IMR-90 (cell line): ENCODE results near the gene FADS6. TPM values are rescaled to one million over a fixed set of nuclear protein-coding genes. Genes with fewer than 3 reads are reported as not detected.

Source experiments
- ATAC-seq: fragments of 200-7000 bp; cut with Tn5 transposase; 2 replicates; pipeline ENCODE4 v1.9.1; 2020; ENCODE audit warnings: low read depth, mild to moderate bottlenecking, moderate library complexity
- BruUV-seq: library from RNA; stranded (reverse); fragments of 400-500 nt; replicated peaks from 2 replicates; lab custom pipeline; 2021; lab: Mats Ljungman, UMichigan
- CTCF ChIA-PET: fragments of 300-600 bp; formaldehyde crosslinking; extraction: SDS; loops from one replicate; lab custom pipeline; 2021; ENCODE audit warnings: antibody characterized with exemption; lab: Yijun Ruan, JAX
- POLR2A ChIA-PET: fragments of 300-600 bp; sonication (Branson Sonifier 250); formaldehyde crosslinking; loops from one replicate; lab custom pipeline; 2022; ENCODE audit warnings: antibody characterized with exemption; ENCODE audit not compliant: unreplicated experiment; lab: Charles Lee
- DNase-seq: peaks from one replicate; pipeline ENCODE4 v3.0.0; 2013
- H2AFZ ChIP-seq: replicated peaks from 2 replicates; pipeline ENCODE3; 2013; ENCODE audit warnings: low read length, mild to moderate bottlenecking; ENCODE audit not compliant: poor library complexity
- H2AK5ac ChIP-seq: 2 replicates; pipeline ENCODE4 v1.6.1; 2013; ENCODE audit warnings: low read depth, low read length, inconsistent platforms
- H2AK9ac ChIP-seq: replicated peaks from 2 replicates; pipeline ENCODE3; 2013; ENCODE audit warnings: mild to moderate bottlenecking, low read depth, low read length, moderate library complexity; ENCODE audit not compliant: poor library complexity
- H2BK120ac ChIP-seq: 2 replicates; pipeline ENCODE4 v1.6.1; 2013; ENCODE audit warnings: low read depth, low read length, inconsistent platforms
- H2BK15ac ChIP-seq: 3 replicates; pipeline ENCODE4 v1.6.1; 2013; ENCODE audit warnings: low read depth, low read length, inconsistent platforms
- H2BK20ac ChIP-seq: 2 replicates; pipeline ENCODE4 v1.6.1; 2013; ENCODE audit warnings: low read depth, mild to moderate bottlenecking, inconsistent platforms, low read length, moderate library complexity
- H2BK5ac ChIP-seq: 2 replicates; pipeline ENCODE4 v1.6.1; 2013; ENCODE audit warnings: mild to moderate bottlenecking, low read depth, low read length, inconsistent platforms; ENCODE audit not compliant: poor library complexity, severe bottlenecking
- H3K14ac ChIP-seq: replicated peaks from 2 replicates; pipeline ENCODE4 v1.6.1; 2013; ENCODE audit warnings: low read depth, low read length, inconsistent platforms
- H3K18ac ChIP-seq: 2 replicates; pipeline ENCODE4 v1.6.1; 2013; ENCODE audit warnings: low read depth, low read length, control low read depth
- H3K23ac ChIP-seq: 2 replicates; pipeline ENCODE4 v1.6.1; 2013; ENCODE audit warnings: low read depth, low read length, inconsistent platforms
- H3K27ac ChIP-seq: 2 replicates; pipeline ENCODE4 v1.5.1; 2013; ENCODE audit warnings: mild to moderate bottlenecking, control low read depth, low read length; ENCODE audit not compliant: insufficient read depth
- H3K27me3 ChIP-seq: 2 replicates; pipeline ENCODE4 v1.6.1; 2013; ENCODE audit warnings: low read length; ENCODE audit not compliant: control insufficient read depth, insufficient read depth
- H3K36me3 ChIP-seq: 2 replicates; pipeline ENCODE4 v1.6.1; 2013; ENCODE audit warnings: low read length, mixed read lengths; ENCODE audit not compliant: control insufficient read depth, insufficient read depth
- H3K4ac ChIP-seq: 2 replicates; pipeline ENCODE4 v1.6.1; 2013; ENCODE audit warnings: low read depth, low read length, inconsistent platforms
- H3K4me1 ChIP-seq: 2 replicates; pipeline ENCODE4 v1.6.1; 2013; ENCODE audit warnings: low read length, mixed read lengths; ENCODE audit not compliant: control insufficient read depth, insufficient read depth
- H3K4me2 ChIP-seq: 2 replicates; pipeline ENCODE4 v1.6.1; 2013; ENCODE audit warnings: low read depth, mild to moderate bottlenecking, control low read depth, low read length, moderate library complexity
- H3K4me3 ChIP-seq: 2 replicates; pipeline ENCODE4 v1.5.1; 2013; ENCODE audit warnings: low read depth, mild to moderate bottlenecking, control low read depth, low read length, moderate library complexity; ENCODE audit not compliant: insufficient read depth
- H3K56ac ChIP-seq: 2 replicates; pipeline ENCODE4 v1.6.1; 2013; ENCODE audit warnings: low read length, inconsistent platforms; ENCODE audit not compliant: insufficient read depth; ENCODE audit errors: extremely low read depth
- H3K79me1 ChIP-seq, 2 experiments: 2 replicates each; pipeline ENCODE4 v1.6.1; 2013; ENCODE audit warnings: low read length in 2 of 2, inconsistent platforms in 1 of 2, low read depth in 1 of 2
- H3K9ac ChIP-seq: 2 replicates; pipeline ENCODE4 v1.6.1; 2013; ENCODE audit warnings: low read depth, low read length, control low read depth
- H3K9me1 ChIP-seq: 2 replicates; pipeline ENCODE4 v1.6.1; 2013; ENCODE audit warnings: low read length, inconsistent platforms; ENCODE audit not compliant: insufficient read depth
- H3K9me3 ChIP-seq: 2 replicates; pipeline ENCODE4 v1.6.1; 2013; ENCODE audit warnings: low read length; ENCODE audit not compliant: control insufficient read depth, insufficient read depth
- H4K20me1 ChIP-seq: 2 replicates; pipeline ENCODE4 v1.6.1; 2013; ENCODE audit warnings: low read length, inconsistent platforms; ENCODE audit not compliant: insufficient read depth
- H4K5ac ChIP-seq: 2 replicates; pipeline ENCODE4 v1.6.1; 2013; ENCODE audit warnings: mild to moderate bottlenecking, low read depth, low read length, control low read depth
- H4K8ac ChIP-seq, 2 experiments: 2 replicates each; pipeline ENCODE4 v1.6.1; 2013; ENCODE audit warnings: low read depth in 2 of 2, low read length in 2 of 2, control low read depth in 1 of 2, inconsistent platforms in 1 of 2
- H4K91ac ChIP-seq: 2 replicates; pipeline ENCODE4 v1.6.1; 2013; ENCODE audit warnings: low read depth, low read length, inconsistent platforms; ENCODE audit not compliant: insufficient read depth
- CEBPB ChIP-seq: IDR thresholded peaks from 2 replicates; pipeline ENCODE4 v1.6.1; 2012; ENCODE audit warnings: low read depth, low read length, improper control_type of control experiment
- CHD1 ChIP-seq: IDR thresholded peaks from 2 replicates; pipeline ENCODE4 v1.6.1; 2012; ENCODE audit warnings: low read depth, low read length, improper control_type of control experiment
- CTCF ChIP-seq: conservative IDR thresholded peaks from 2 replicates; pipeline ENCODE4 v1.5.1; 2012; ENCODE audit warnings: mild to moderate bottlenecking, low read depth, low read length, improper control_type of control experiment
- ELK1 ChIP-seq: fragments of 150-350 bp; IDR thresholded peaks from 2 replicates; pipeline ENCODE4 v1.6.1; 2016; ENCODE audit warnings: low read depth, mild to moderate bottlenecking, low read length, moderate library complexity, borderline replicate concordance
- MAZ ChIP-seq: IDR thresholded peaks from 2 replicates; pipeline ENCODE4 v1.6.1; 2012; ENCODE audit warnings: low read depth, mild to moderate bottlenecking, low read length, improper control_type of control experiment, moderate library complexity, borderline replicate concordance
- MXI1 ChIP-seq: IDR thresholded peaks from 2 replicates; pipeline ENCODE4 v1.6.1; 2012; ENCODE audit warnings: low read depth, mild to moderate bottlenecking, low read length, moderate library complexity, borderline replicate concordance
- NFE2L2 ChIP-seq: fragments of 150-350 bp; IDR thresholded peaks from 2 replicates; pipeline ENCODE4 v1.6.1; 2016; ENCODE audit warnings: low read depth, mild to moderate bottlenecking, low read length
- POLR2A ChIP-seq: IDR thresholded peaks from 2 replicates; pipeline ENCODE4 v1.6.1; 2012; ENCODE audit warnings: mild to moderate bottlenecking, low read depth, low read length
- RAD21 ChIP-seq: IDR thresholded peaks from 2 replicates; pipeline ENCODE4 v1.6.1; 2012; ENCODE audit warnings: low read length, improper control_type of control experiment
- RCOR1 ChIP-seq: IDR thresholded peaks from 2 replicates; pipeline ENCODE4 v1.6.1; 2012; ENCODE audit warnings: mild to moderate bottlenecking, low read length, improper control_type of control experiment; ENCODE audit not compliant: insufficient replicate concordance
- RFX5 ChIP-seq: IDR thresholded peaks from 2 replicates; pipeline ENCODE4 v1.8.0; 2012; ENCODE audit warnings: low read depth, mild to moderate bottlenecking, low read length, moderate library complexity
- WGBS, 2 experiments: methylation state at CpG; one replicate each; pipeline versions ENCODE4 v1.1.5 to v1.1.7; 2013; ENCODE audit warnings: missing lambda C conversion rate in 2 of 2; ENCODE audit not compliant: insufficient read length in 1 of 2; ENCODE audit errors: extremely low coverage in 2 of 2; 5-methylcytosine and 5-hydroxymethylcytosine counted together
- dilution Hi-C: fragments of 300-500 bp; cut with HindIII; formaldehyde crosslinking; loops from one replicate; pipeline ENCODE4 v1.14.3; 2018; ENCODE audit warnings: low sequenced_read_pairs; ENCODE audit not compliant: unreplicated experiment
- in situ Hi-C: fragments of 300-500 bp; cut with MboI; formaldehyde crosslinking; loops from 3 replicates; pipeline ENCODE4 v1.14.3; 2019; ENCODE audit warnings: low sequenced_read_pairs, inconsistent platforms, mixed read lengths
- intact Hi-C: fragments of 100-400 bp; cut with micrococcal nuclease; formaldehyde crosslinking; loops from 2 replicates; pipeline ENCODE4 v1.10.0; 2022
- polyA plus RNA-seq, 3 experiments: library from polyadenylated mRNA; depleted of rRNA; stranded (reverse); fragments of >200 nt; gene quantifications; 2 replicates each; pipeline ENCODE4 v1.2.3, GENCODE V29; 2012; ENCODE audit warnings: low replicate concordance in 1 of 3
- total RNA-seq: library from RNA; depleted of rRNA; stranded (reverse); fragments of >200 nt; gene quantifications from 2 replicates; pipeline ENCODE4 v1.2.3, GENCODE V29; 2012

FADS6 gene
- total and polyA plus RNA-seq, 2 of the 4 experiments (the other 2 are of a cell fraction): not detected

DNA sequence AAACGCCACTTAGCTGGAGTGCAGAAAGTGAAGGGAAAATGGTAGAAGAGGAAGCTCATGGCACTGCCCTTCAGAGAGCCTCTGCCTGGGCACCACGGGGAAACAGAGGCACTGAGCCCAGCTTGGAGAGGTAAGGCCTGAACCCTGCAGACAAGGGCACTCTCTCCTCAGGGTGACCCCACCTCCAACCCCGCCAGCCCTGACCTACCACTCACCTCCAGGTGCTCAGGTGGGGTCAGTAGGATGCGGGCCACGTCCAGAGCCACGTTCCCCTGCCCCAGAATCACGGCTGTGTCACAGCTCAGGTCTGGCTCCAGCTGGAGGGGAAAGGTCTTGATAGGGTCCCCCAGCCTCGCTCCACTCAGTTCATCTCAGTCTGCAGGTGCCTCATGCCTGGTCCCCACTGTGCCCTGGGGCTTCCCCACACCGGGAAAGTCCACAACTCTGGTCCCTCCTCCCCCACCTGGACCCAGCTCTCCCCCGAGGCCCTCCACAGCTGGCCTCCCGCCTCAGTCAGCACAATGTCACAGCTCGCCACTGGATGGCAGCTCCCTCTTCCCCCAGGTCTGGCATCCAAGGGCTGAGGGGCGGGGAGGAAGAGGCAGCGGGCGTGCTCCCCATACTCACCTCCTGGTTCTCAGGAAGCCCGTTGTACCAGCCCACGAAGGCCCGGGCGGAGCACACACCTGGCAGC, 27.8 kb downstream of the FADS6 start:
- Histone ChIP-seq H3K14ac (no peak overlapping the region), H2AFZ (no peak overlapping the region), H2BK15ac (no peak overlapping the region), H3K27ac (no peak overlapping the region), H3K56ac (no peak overlapping the region), H4K5ac (no peak overlapping the region), H2BK120ac (no peak overlapping the region), H3K4me1 (no peaks in the 10 kb centered on the region; the same call in 1 of the 2 replicates), H3K4me2 (no peak overlapping the region), H4K91ac (no peak overlapping the region), H3K9me3 (no peaks in the 10 kb centered on the region), H3K23ac (no peak overlapping the region), H4K8ac (no peak overlapping the region), H3K18ac (no peak overlapping the region), H2BK20ac (no peak overlapping the region), H2AK5ac (no peak overlapping the region), H3K9ac (no peak overlapping the region), H4K20me1 (peaks cover 8% of the 10 kb centered on the region; the same call in 1 of the 2 replicates), H3K4ac (no peak overlapping the region), H3K36me3 (peaks cover 9% of the 10 kb centered on the region; the same call in 1 of the 2 replicates), H2BK5ac (no peak overlapping the region), H3K27me3 (peaks cover 16% of the 10 kb centered on the region), H3K4me3 (no peak overlapping the region), H3K9me1 (no peaks in the 10 kb centered on the region), H2AK9ac (no peak overlapping the region), H3K79me1 (peaks cover 0 to 8% of the 10 kb centered on the region in 2 experiments; a peak in 2 of 4 replicates)
- in situ Hi-C loops (loop anchor here (5.0 to 25.0 kb wide), 3 partner anchors 73 to 653 kb away; partner anchors contain the start of genes RPL38 and TTYH2), intact Hi-C loops (loop anchor here (1.0 to 10.0 kb wide), 3 partner anchors 74 to 491 kb away; no protein-coding TSS in a partner anchor), dilution Hi-C loops (no loop called here)
- no peak for TF ChIP-seq MAZ
- TF ChIP-seq RCOR1: no peak
- TF ChIP-seq CHD1: no peak
- no peak for TF ChIP-seq POLR2A
- no peak for TF ChIP-seq CTCF
- no peak for TF ChIP-seq MXI1
- no peak for TF ChIP-seq CEBPB
- no peak for TF ChIP-seq RFX5
- TF ChIP-seq RAD21: no peak
- TF ChIP-seq ELK1: no peak
- TF ChIP-seq NFE2L2: no peak
- BruUV-seq: no TSS peak
- POLR2A ChIA-PET: no interaction called here
- ATAC-seq: no peak
- CTCF ChIA-PET: interaction anchor here (0.6 to 1.9 kb wide), 4 partner anchors 13 to 121 kb away, joined by 3 to 10 read pairs (median 4); no protein-coding TSS in a partner anchor
- 100% methylated on average over 2 of the region's 19 CpGs; no CpG with 5 or more reads in 1 of the 2 experiments for WGBS, 2 experiments
- DNase-seq: no peak
